SK-N-SH (cell line): Measurements from ENCODE around the gene SYCE1L.
"Not testable (repeated sequence)": the region's sequence is repeated elsewhere in the genome, so short reads cannot be mapped to it uniquely, and the experiment has no call there.

ENCODE experiments used
- CTCF ChIP-seq: fragments of 200-600 bp; sonication (generic); IDR thresholded peaks from 2 replicates; pipeline ENCODE4 v1.6.1; 2017; ENCODE audit warnings: antibody characterized with exemption, mild to moderate bottlenecking, moderate library complexity
- FOXM1 ChIP-seq: IDR thresholded peaks from 2 replicates; pipeline ENCODE4 v1.4.0; 2012; ENCODE audit warnings: low read depth, mild to moderate bottlenecking
- MAX ChIP-seq: IDR thresholded peaks from 2 replicates; pipeline ENCODE4 v1.4.0; 2012; ENCODE audit warnings: low read depth
- MEF2A ChIP-seq: IDR thresholded peaks from 2 replicates; pipeline ENCODE4 v1.4.0; 2012; ENCODE audit warnings: low read depth, borderline replicate concordance
- POLR2AphosphoS5 ChIP-seq: IDR thresholded peaks from 2 replicates; pipeline ENCODE4 v1.6.1; 2012; ENCODE audit warnings: low read depth, low read length
- RCOR1 ChIP-seq: fragments of 150-350 bp; IDR thresholded peaks from 2 replicates; pipeline ENCODE4 v1.6.1; 2017; ENCODE audit warnings: antibody characterized with exemption, low read length
- REST ChIP-seq: IDR thresholded peaks from 2 replicates; pipeline ENCODE4 v1.6.1; 2012; ENCODE audit warnings: mild to moderate bottlenecking, low read depth, low read length, moderate library complexity
- SIN3A ChIP-seq: IDR thresholded peaks from 2 replicates; pipeline ENCODE4 v1.6.1; 2012; ENCODE audit warnings: low read depth, mild to moderate bottlenecking, low read length, moderate library complexity, borderline replicate concordance
- USF1 ChIP-seq: IDR thresholded peaks from 2 replicates; pipeline ENCODE4 v1.4.0; 2012; ENCODE audit warnings: low read depth, borderline replicate concordance

- not testable (repeated sequence) for TF ChIP-seq FOXM1, CTCF, RCOR1, REST, MAX, SIN3A, MEF2A, USF1, POLR2AphosphoS5
Measured at GRCh38 chr16:77186298-77186697, 12.9 kb upstream of the SYCE1L start.
